Left forelimb (tissue), 1 donor: ENCODE measurements around the gene SAMMSON.

Source experiments
- DNase-seq: peaks from one replicate; pipeline ENCODE4 v3.0.0-alpha.2; 2018; ENCODE audit warnings: low spot score

The SAMMSON gene

DNA sequence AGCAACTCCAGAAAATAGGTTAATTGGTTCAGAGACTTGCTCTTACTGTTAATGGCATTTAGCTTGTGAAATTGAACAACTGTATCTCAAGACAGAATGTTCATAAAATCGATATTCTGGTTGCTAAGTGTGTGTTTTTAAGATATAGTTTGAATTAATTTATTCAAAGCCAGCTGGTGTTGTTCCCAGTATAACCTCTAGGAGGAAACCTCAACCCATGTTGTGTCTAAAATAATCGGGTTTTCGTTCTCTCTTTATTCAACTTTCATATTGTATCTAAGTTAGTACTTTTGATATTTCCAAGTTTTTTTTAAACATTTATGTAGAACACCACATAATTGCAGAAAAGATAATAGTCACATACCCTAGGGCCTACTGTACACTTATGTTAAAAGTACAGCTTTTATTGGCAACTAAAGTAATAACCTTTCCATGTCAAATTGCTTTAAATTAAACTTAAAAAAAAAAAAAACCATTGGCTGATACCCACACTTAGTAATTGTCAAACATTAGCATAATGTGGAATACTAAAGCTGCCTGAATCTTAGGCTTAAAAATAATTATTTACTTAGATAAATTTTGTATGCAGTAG, 90.9 kb downstream of the SAMMSON start:
- no peak for DNase-seq

DNA sequence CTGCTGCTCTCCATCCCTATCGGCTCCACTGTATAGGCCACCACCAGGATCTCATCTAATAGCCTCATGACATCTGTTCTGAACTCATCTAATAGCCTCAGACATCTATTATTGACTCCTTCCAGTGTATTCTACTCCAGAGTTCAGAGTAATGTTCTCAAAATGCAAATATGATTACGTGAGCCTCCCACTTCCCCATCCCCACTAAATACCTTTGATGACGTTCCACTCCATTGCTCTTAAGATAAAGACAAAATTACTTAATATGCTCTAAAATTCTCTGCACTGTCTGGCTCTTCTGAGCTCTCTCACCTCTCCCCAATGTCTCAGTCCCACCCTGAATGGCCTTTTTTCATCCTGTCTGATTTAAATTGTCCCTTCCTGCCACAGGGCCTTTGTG, 94.7 kb downstream of the SAMMSON start:
- no peak for DNase-seq

DNA sequence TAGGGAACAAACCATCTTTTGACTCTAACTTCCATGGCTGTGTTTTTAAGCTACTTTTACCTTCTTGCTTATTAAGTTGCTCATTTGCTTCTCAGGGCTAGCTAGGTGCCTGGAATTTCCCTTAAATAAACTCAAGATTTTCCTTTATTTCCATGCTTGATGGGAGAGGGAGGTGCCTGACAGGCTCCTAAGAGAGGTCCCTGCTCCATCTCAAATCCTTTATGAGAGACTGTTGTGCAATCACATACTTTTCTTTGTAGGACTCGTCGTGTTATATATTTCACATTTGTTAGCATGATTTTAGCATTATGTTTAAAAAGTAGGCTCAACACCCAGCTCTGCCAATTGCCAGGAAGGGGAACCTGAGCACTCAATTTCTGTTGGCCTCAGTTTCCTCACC, 95.7 kb downstream of the SAMMSON start:
- no peak for DNase-seq

DNA sequence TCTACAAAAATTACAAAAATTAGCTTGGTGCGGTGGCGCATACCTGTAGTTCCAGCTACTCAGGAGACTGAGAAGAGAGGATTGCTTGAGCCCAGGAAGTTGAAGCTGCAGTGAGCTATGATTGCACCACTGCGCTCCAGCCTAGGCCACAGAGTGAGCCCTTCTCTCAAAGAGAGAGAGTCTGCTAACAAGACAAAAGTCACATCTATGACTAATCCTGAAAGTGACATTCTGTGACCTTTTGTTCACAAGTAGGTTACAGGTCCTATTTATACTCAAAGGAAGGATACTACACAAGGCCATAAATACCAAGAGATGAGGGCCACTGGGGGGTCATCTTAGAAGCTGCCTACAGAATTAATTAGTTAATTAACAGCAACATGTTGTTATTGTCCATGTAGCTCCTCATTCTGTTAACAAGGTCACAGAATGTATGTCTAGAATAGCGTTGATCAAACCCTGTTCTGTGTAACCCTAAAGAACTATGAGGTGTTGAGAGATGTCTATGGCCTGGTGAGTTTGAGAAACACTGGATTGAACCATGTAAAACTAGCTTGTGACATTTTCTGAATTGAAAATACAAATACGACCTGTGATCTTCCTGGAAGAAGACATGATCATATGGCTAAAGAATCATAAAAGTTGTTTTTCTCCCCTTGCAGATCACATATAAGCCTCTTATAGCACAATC, 97.0 kb downstream of the SAMMSON start:
- DNase-seq: no peak

DNA sequence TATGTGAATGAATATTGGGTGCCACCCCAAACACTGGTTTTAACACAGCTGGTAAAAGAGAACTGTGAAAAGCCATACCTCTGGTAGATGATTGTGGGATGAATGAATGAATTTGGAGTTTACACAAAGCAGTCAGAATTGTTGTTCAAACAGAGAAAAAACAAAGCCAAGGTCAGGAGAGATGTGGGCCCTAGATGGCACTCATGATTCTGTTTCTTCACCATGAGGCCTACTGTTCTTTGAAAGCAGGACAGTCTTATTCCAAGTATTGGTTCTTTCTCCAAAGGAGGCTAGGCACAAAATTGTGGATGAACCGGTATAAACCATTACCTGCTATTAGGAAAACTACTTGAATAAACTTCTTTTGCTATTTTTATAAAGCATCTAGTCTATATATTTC, 97.6 kb downstream of the SAMMSON start:
- DNase-seq: no peak

DNA sequence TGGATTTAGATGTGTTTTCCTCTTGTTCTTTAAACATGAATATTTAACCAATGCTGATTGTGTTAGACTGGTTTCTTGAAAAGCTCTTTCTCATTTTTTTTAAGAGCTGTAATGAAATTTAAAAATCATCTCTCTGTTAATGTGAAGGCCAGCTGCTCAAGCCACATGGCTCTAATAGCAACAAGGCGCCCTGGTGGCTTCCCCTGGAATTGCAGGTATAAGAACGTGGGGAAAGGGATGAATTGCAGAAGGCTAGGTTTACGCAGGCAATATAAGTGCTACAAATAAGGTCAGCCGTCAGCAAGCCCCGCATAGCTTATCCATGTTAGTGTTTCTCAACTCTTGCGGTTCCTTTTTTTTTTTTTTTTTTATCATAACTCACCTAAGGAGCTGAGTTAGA, 108.5 kb downstream of the SAMMSON start:
- DNase-seq: no peak

DNA sequence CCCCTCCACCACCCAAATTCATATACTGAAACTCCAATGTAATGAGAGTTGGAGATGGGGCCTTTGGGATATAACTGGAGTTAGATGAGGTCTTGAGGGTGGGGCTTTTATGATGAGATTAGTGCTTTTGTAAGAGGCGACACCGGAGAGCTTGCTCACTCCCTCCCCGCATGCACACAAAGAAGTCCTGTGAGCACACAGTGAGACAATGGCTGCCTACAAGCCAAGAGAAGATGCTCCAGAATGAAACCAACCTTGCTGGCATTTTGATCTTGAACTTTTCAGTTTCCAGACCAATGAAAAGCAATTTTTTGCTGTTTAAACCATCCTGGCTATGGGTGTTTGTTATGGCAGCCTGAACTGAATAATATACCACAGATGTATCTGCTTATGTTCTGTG, 109.0 kb downstream of the SAMMSON start:
- DNase-seq: no peak

DNA sequence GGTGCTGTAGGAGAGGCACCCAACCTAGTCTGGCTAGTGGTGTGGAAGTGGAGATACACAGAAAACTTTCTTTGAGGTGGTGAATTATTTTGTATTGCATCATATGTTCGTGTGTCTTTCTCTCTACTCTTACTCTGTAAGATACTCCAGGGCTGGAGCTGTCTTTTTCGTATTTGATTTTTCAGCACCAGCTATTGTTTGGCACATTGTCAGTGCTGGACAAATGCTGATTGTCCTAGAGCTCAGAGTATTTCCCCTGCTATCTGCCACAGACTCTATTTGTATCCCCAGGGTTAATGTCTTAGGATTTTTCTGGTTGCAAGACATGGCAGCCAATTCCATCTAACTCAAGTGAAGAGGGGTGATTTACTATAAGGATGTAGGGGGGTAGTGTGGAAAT, 110.5 kb downstream of the SAMMSON start:
- DNase-seq: no peak

DNA sequence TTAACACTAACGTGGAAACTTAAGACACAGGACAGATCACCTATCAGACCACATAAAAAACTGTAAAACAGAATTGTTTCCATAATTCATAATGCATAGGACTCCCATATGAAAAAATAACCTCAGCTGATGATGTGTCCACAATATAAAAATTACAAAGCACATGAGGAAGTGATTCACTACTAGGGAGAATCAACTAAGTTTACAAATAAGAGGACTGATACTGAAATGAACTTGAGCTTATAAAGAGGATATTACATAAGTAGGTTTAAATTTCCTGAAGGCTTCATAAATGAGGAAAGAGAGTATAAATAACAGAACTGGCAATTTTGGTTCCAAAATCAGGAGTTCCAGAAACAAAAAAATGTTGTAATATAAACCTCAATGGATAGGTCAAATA, 111.9 kb downstream of the SAMMSON start:
- DNase-seq: no peak

DNA sequence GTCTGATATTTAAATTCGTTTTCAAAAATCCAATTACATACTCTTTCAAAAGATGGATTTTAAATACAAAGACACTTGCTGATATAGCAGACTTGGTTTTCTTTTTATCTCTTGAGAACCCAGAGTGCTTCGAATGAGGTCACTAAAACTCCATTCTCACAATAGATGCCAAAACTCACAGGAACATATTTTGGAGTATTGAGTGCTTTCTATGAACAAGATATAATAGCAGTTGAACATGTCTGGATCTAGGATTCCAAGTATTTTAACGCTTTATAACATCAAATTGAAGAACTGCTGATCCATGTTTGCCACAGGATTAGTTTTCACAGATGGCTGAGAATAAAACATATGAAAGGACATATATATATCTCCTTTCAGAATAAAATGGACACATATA, 113.2 kb downstream of the SAMMSON start:
- no peak for DNase-seq

DNA sequence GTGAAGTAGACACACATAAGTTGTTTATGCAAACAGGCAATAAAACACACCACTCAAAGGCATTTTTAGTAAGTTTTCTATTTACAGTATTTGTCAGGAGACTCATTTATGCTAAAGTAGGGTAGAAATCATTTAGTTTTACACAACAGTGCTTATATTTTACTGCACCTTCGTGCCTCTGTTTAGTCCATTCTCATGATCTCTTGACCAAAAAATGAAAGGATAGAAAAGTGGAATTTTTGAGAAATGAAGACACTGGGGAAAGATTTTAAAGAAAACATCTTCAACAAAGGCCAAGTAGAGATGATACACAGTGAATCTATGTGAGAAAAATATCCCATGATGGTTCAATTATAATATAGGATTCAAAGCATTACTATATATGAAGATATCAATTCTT, 114.9 kb downstream of the SAMMSON start:
- DNase-seq: no peak

DNA sequence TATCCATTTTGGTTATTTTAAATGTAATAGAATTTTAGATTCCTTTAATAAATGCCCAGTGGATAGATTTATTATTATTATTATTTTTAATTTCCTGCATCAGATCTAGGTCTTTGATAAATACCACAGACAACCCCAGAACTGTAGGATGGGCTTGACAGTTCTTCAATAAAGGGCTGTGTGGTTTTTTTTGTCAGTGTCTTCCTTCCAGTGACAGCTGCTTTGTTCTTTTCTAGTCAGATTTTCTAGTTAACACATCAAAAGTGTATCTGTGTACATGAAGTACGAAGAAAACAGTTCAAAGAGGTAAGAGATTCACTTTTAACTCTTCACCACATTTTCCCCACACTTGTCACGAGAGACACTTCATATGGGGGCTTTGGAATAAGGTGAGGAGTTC, 120.3 kb downstream of the SAMMSON start:
- no peak for DNase-seq
